ENCODE data around the gene MS4A3. TPM values are rescaled to one million over a fixed set of nuclear protein-coding genes. Genes with fewer than 3 reads are reported as not detected.
"Not testable (repeated sequence)": the region's sequence is repeated elsewhere in the genome, so short reads cannot be mapped to it uniquely, and the experiment has no call there.

The MS4A3 gene
- total RNA-seq, 1 donor from 2014 or later: not detected

GRCh38 chr11:60108631-60109030, 52.2 kb downstream of the MS4A3 start:
- not testable (repeated sequence) for H3K4me3 ChIP-seq (ENCODE audit: low read depth, low read length); FAIRE-seq; H3K36me3 ChIP-seq (ENCODE audit: control insufficient read depth, insufficient read depth, low read length); H3K27me3 ChIP-seq (ENCODE audit: control insufficient read depth, insufficient read depth, low read length); DNase-seq (ENCODE audit: low read depth)

- Histone ChIP-seq H3K27me3 (ENCODE audit: control insufficient read depth, insufficient read depth, low read length) (no peaks in the 10 kb centered on the region), H3K36me3 (ENCODE audit: control insufficient read depth, insufficient read depth, low read length) (no peaks in the 10 kb centered on the region), H3K4me3 (ENCODE audit: low read depth, low read length) (no peak overlapping the region)
- TF ChIP-seq CTCF (IDR thresholded peaks at IDR 0.05; ENCODE audit: insufficient read depth, low read length, severe bottlenecking): no peak
- no peak for DNase-seq (ENCODE audit: low read depth)
- FAIRE-seq: no peak
Observed at GRCh38 chr11:60111793-60112192, 55.3 kb downstream of the MS4A3 start.

- TF ChIP-seq CTCF (IDR thresholded peaks at IDR 0.05; ENCODE audit: insufficient read depth, low read length, severe bottlenecking): no peak
- no peak for FAIRE-seq
- Histone ChIP-seq H3K36me3 (ENCODE audit: control insufficient read depth, insufficient read depth, low read length) (no peaks in the 10 kb centered on the region), H3K4me3 (ENCODE audit: low read depth, low read length) (no peak overlapping the region), H3K27me3 (ENCODE audit: control insufficient read depth, insufficient read depth, low read length) (no peaks in the 10 kb centered on the region)
- no peak for DNase-seq (ENCODE audit: low read depth)
Observed at GRCh38 chr11:60116996-60117790, 60.7 kb downstream of the MS4A3 start.

- Histone ChIP-seq H3K36me3 (ENCODE audit: control insufficient read depth, insufficient read depth, low read length) (no peaks in the 10 kb centered on the region), H3K27me3 (ENCODE audit: control insufficient read depth, insufficient read depth, low read length) (no peaks in the 10 kb centered on the region), H3K4me3 (ENCODE audit: low read depth, low read length) (no peak overlapping the region)
- no peak for TF ChIP-seq CTCF (IDR thresholded peaks at IDR 0.05; ENCODE audit: insufficient read depth, low read length, severe bottlenecking)
- FAIRE-seq (no peak), DNase-seq (ENCODE audit: low read depth) (peak; percentile 9)
Observed at GRCh38 chr11:60118338-60118737, 61.9 kb downstream of the MS4A3 start.

DNA sequence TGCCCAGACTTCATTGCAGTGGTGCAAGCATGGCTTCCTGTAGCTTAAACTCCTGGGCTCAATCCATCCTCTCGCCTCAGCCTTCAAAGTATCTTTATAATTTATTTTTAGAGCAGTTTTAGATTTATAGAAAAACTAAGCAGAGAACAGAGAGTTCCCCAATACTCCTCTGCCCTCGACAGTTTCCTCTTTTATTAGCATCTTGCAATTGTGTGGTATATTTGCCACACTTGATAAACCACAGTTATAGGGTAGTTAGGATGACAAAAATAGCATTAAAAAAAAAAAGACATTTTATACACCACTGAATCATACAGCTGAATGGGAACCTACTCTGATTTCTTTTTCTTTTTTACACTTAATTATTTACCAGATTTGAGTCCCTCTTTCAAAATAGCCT, 63.2 kb downstream of the MS4A3 start:
- DNase-seq (ENCODE audit: low read depth): no peak
- Histone ChIP-seq H3K36me3 (ENCODE audit: control insufficient read depth, insufficient read depth, low read length) (no peaks in the 10 kb centered on the region), H3K27me3 (ENCODE audit: control insufficient read depth, insufficient read depth, low read length) (no peaks in the 10 kb centered on the region), H3K4me3 (ENCODE audit: low read depth, low read length) (no peak overlapping the region)
- TF ChIP-seq CTCF (IDR thresholded peaks at IDR 0.05; ENCODE audit: insufficient read depth, low read length, severe bottlenecking): no peak
- no peak for FAIRE-seq

Other genes starting within 250 kb of the MS4A3 start
- gene MRPL16, start 245.9 kb upstream of the MS4A3 start, total RNA-seq: 17.4 and 23.3 TPM in 2 replicates
- not detected in 2 replicates for gene CBLIF, start 211.2 kb upstream of the MS4A3 start, total RNA-seq
- gene TCN1, start 190.2 kb upstream of the MS4A3 start, total RNA-seq: 4.2 and 27.4 TPM in 2 replicates
- not detected in 2 replicates for gene OOSP3, start 177.9 kb upstream of the MS4A3 start, total RNA-seq
- gene OOSP1, start 118.2 kb upstream of the MS4A3 start, total RNA-seq: not detected in 2 replicates
- not detected in 2 replicates for gene OOSP4A, start 92.6 kb upstream of the MS4A3 start, total RNA-seq
- not detected in 2 replicates for gene OOSP4B, start 39.5 kb upstream of the MS4A3 start, total RNA-seq
- not detected in 2 replicates for gene OOSP2, start 16.3 kb upstream of the MS4A3 start, total RNA-seq
- gene MS4A2, start 32.0 kb downstream of the MS4A3 start, total RNA-seq: not detected in 2 replicates
- not detected in 2 replicates for gene MS4A6A, start 126.4 kb downstream of the MS4A3 start, total RNA-seq
- gene MS4A4E, start 186.5 kb downstream of the MS4A3 start, total RNA-seq: not detected in 2 replicates
- not detected in 2 replicates for gene MS4A4A, start 224.0 kb downstream of the MS4A3 start, total RNA-seq

Measured in bronchial epithelial cell (primary cell).